ENCODE data around the gene FGF8.

Gene FGF8

GRCh38 chr10:101759309-101760247 lies 16.3 kb downstream of the FGF8 start:
- no peak for DNase-seq (ENCODE audit: extremely low read depth, low read depth)
- TF ChIP-seq, protein P1, sequence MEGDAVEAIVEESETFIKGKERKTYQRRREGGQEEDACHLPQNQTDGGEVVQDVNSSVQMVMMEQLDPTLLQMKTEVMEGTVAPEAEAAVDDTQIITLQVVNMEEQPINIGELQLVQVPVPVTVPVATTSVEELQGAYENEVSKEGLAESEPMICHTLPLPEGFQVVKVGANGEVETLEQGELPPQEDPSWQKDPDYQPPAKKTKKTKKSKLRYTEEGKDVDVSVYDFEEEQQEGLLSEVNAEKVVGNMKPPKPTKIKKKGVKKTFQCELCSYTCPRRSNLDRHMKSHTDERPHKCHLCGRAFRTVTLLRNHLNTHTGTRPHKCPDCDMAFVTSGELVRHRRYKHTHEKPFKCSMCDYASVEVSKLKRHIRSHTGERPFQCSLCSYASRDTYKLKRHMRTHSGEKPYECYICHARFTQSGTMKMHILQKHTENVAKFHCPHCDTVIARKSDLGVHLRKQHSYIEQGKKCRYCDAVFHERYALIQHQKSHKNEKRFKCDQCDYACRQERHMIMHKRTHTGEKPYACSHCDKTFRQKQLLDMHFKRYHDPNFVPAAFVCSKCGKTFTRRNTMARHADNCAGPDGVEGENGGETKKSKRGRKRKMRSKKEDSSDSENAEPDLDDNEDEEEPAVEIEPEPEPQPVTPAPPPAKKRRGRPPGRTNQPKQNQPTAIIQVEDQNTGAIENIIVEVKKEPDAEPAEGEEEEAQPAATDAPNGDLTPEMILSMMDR (IDR thresholded peaks at IDR 0.05; ENCODE audit: low read depth, low read length): no peak

DNA sequence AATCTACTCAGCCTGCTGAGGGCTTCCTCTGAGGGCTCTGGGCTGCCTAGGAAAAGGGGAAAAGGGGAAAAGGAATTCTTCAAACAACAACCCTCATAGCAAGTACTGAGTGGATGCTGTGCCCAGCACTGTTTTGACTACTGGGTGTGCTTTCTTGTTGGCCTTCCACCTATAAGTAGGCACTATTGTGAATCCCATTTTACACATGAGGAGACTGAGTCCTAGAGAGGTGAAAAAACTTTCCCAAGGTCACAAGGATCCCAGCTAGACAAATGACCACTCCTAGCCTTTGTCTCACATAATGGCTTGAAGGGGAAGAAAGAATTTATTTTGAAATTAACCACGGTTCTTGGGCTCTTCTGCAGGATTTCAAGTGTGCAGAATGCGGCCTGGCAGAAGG lies 17.1 kb downstream of the FGF8 start:
- no peak for DNase-seq (ENCODE audit: extremely low read depth, low read depth)
- TF ChIP-seq, protein P1 (IDR thresholded peaks at IDR 0.05; ENCODE audit: low read depth, low read length): no peak

DNA sequence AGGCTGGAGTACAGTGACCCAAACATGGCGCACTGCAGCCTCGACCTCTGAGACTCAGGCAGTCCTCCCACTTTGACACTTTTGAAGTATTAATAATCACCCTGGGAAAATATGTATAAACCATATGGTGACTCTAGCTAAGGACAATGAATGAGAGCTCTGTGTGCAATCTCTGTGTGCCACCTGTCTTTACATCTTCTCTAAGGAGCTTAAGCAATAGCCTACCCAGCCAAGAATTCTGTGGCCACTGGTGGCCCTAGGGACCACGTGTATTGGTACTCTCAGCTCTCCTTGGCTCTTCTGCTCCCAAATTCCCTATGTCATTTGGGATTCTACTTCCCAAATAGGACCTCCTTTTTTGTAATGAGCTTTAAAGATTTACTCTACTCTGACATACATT lies 23.7 kb downstream of the FGF8 start:
- DNase-seq (ENCODE audit: extremely low read depth, low read depth): no peak
- TF ChIP-seq, protein P1 (IDR thresholded peaks at IDR 0.05; ENCODE audit: low read depth, low read length): no peak

DNA sequence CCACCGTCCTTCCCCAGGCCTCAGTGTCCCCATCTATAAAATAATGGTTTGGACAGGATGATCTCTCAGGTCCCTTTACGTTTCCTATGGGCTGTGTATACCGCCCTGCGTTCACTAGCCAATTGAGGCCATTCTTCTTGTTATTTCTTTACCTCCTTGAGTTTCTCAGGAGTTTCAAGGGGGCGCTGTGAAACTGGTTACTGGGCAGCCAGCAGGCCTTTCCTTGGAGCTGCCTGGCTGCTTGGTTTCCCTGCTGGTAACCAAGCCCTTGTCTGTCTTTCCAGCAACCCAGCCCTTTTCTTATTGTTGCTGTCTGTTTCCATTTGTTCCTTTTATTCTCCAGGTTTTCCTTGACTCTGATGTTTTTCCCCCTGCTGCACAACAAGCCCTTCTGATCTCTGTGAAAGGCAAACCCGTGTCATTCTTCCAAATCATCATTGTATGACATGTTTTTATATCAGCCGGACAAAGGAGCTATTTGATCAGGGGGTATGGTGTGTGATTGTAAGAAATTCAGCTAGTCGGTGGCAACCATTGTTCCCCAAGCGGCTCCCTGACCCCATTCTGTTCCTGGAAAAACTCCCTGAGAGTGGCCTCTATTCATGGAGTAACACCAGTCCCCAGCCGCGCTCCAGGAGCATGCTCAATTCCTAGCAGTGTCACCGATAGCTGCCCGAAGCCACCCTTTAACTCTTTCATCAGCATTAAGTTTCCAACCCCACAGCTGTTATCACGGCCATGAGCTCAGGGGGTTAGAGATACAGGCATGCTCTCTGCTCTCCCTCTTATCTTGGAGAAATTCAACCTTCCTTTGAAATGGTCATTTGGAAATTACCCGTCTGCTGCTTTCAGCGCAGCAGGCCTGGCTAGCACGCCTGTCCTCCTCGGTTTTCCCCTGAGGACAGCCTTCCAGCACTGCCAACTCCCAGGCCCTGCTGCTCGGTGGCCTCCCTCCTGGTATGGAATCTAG lies 26.6 kb downstream of the FGF8 start:
- DNase-seq (ENCODE audit: extremely low read depth, low read depth): no peak
- TF ChIP-seq, protein P1 (IDR thresholded peaks at IDR 0.05; ENCODE audit: low read depth, low read length): no peak

- DNase-seq (ENCODE audit: extremely low read depth, low read depth): no peak
- TF ChIP-seq, protein P1 (IDR thresholded peaks at IDR 0.05; ENCODE audit: low read depth, low read length): no peak
Observed at GRCh38 chr10:101748496-101748895, 27.4 kb downstream of the FGF8 start.

- DNase-seq (ENCODE audit: extremely low read depth, low read depth): no peak
- TF ChIP-seq, protein P1 (IDR thresholded peaks at IDR 0.05; ENCODE audit: low read depth, low read length): no peak
Observed at GRCh38 chr10:101745074-101745696, 30.7 kb downstream of the FGF8 start.

Measured in AG09319 (cell line).